ENCODE measurements around the gene SLC25A2.

SLC25A2 gene

GRCh38 chr5:141306630-141307029, 2.8 kb upstream of the SLC25A2 start:
- no peak for DNase-seq

GRCh38 chr5:141298376-141298775, 5.5 kb downstream of the SLC25A2 start:
- no peak for DNase-seq

- no peak for DNase-seq
Measured at GRCh38 chr5:141272906-141273305, 30.9 kb downstream of the SLC25A2 start.

GRCh38 chr5:141269195-141269594, 34.7 kb downstream of the SLC25A2 start:
- DNase-seq, result no peak

- no peak for DNase-seq
Measured at GRCh38 chr5:141261238-141261546, 42.7 kb downstream of the SLC25A2 start.

GRCh38 chr5:141260458-141261237, 43.2 kb downstream of the SLC25A2 start:
- DNase-seq, result no peak

- DNase-seq, result no peak
Measured at GRCh38 chr5:141258948-141259347, 44.9 kb downstream of the SLC25A2 start.

- no peak for DNase-seq
Measured at GRCh38 chr5:141258464-141258863, 45.4 kb downstream of the SLC25A2 start.
